Lung (tissue), 12 donors: ENCODE measurements around the gene XPNPEP1. TPM values are rescaled to one million over a fixed set of nuclear protein-coding genes. Genes with fewer than 3 reads are reported as not detected.

ENCODE experiments used
- ATAC-seq: fragments of 200-7000 bp; cut with Tn5 transposase; one replicate; pipeline ENCODE4 v1.9.1; 2020; ENCODE audit warnings: moderate number of reproducible peaks; ENCODE audit not compliant: insufficient read depth, low FRiP score
- DNase-seq, 3 donors: peaks; one replicate each; pipeline ENCODE4 v3.0.0-alpha.2; 2013 to 2017
- H3K27ac ChIP-seq, 2 donors: one replicate each; pipeline ENCODE4 v1.5.1; 2013; ENCODE audit warnings: mild to moderate bottlenecking in 2 of 2, moderate library complexity in 2 of 2, control low read depth in 1 of 2, inconsistent platforms in 1 of 2, low read depth in 1 of 2, low read length in 1 of 2
- H3K27me3 ChIP-seq, 3 donors: one replicate each; pipeline ENCODE4 v1.5.1; 2013; ENCODE audit warnings: low read length in 2 of 3; ENCODE audit not compliant: control insufficient read depth in 3 of 3, insufficient read depth in 3 of 3
- H3K36me3 ChIP-seq, 4 donors: one replicate each; pipeline ENCODE4 v1.5.1; 2013; ENCODE audit warnings: low read length in 4 of 4, mild to moderate bottlenecking in 1 of 4, moderate library complexity in 1 of 4; ENCODE audit not compliant: control insufficient read depth in 4 of 4, insufficient read depth in 4 of 4
- H3K4me1 ChIP-seq, 5 donors: one replicate each; pipeline ENCODE4 v1.5.1; 2013; ENCODE audit warnings: low read length in 5 of 5, mild to moderate bottlenecking in 2 of 5, moderate library complexity in 1 of 5; ENCODE audit not compliant: control insufficient read depth in 5 of 5, insufficient read depth in 5 of 5
- H3K4me3 ChIP-seq: one replicate; pipeline ENCODE4 v1.5.1; 2013; ENCODE audit warnings: mild to moderate bottlenecking, control low read depth, moderate library complexity
- H3K9ac ChIP-seq, 2 donors: one replicate each; pipeline ENCODE4 v1.5.1; 2013; ENCODE audit warnings: low read length in 2 of 2, control low read depth in 1 of 2; ENCODE audit not compliant: insufficient read depth in 1 of 2
- H3K9me3 ChIP-seq, 4 donors: one replicate each; pipeline ENCODE4 v1.5.1; 2013; ENCODE audit warnings: low read length in 3 of 4, mild to moderate bottlenecking in 1 of 4, moderate library complexity in 1 of 4; ENCODE audit not compliant: control insufficient read depth in 4 of 4, insufficient read depth in 3 of 4
- CTCF ChIP-seq: IDR thresholded peaks from 2 replicates; pipeline ENCODE4 v1.5.1; 2012; ENCODE audit warnings: mild to moderate bottlenecking; ENCODE audit errors: control extremely low read depth, extremely low read depth
- WGBS, 2 donors: extraction: QIAGEN DNeasy Blood & Tissue Kit; methylation state at CpG; one replicate each; pipeline ENCODE4 v1.1.7; 2013; 5-methylcytosine and 5-hydroxymethylcytosine counted together
- polyA plus RNA-seq, 2 donors: library from polyadenylated mRNA; stranded (reverse); fragments of 200-250 nt; gene quantifications; one replicate each; pipeline ENCODE4 v1.2.1, GENCODE V29; 2013
- total RNA-seq, 2 donors: library from RNA; depleted of rRNA in 1 of 2; stranded (reverse); fragments of >200 nt in 1 of 2; gene quantifications; one replicate each; pipeline ENCODE4 v1.2.1, GENCODE V29; 2014 to 2021
- donor health status: control.
- donor health status: control.
- donor health status: Bipolar disorder and iron deficiency.
- donor health status: healthy.
- donor health status: DM: yes; HTN: yes; CAD: no.

XPNPEP1 gene
- total and polyA plus RNA-seq, 4 donors: 16.5 to 129 (median 48.4) TPM

GRCh38 chr10:109956454-109957091 lies 33.3 kb upstream of the XPNPEP1 start:
- H3K4me3 ChIP-seq: no peak overlapping the region
- peaks cover 0 to 49% (median 4%) of the 10 kb centered on the region in 5 donors for H3K4me1 ChIP-seq
- no peaks in the 10 kb centered on the region for H3K9me3 ChIP-seq
- H3K27me3 ChIP-seq: no peaks in the 10 kb centered on the region
- H3K9ac ChIP-seq: no peak overlapping the region
- no peak overlapping the region for H3K27ac ChIP-seq
- H3K36me3 ChIP-seq: no peaks in the 10 kb centered on the region
- no peak for ATAC-seq
- no peak for DNase-seq
- WGBS, 2 donors: 96 to 99% methylated on average over 2 of the region's 2 CpGs
- peak; percentile 11 for TF ChIP-seq CTCF

GRCh38 chr10:109953766-109954165 lies 30.5 kb upstream of the XPNPEP1 start:
- DNase-seq (no peak), ATAC-seq (no peak)
- no peak for TF ChIP-seq CTCF
- 43 to 68% methylated on average over 2 of the region's 2 CpGs for WGBS, 2 donors
- H3K27ac ChIP-seq: no peak overlapping the region
- no peak overlapping the region for H3K9ac ChIP-seq
- H3K27me3 ChIP-seq: no peaks in the 10 kb centered on the region
- no peaks in the 10 kb centered on the region for H3K36me3 ChIP-seq
- peaks cover 0 to 22% (median 0%) of the 10 kb centered on the region in 5 donors for H3K4me1 ChIP-seq
- H3K9me3 ChIP-seq: no peaks in the 10 kb centered on the region
- no peak overlapping the region for H3K4me3 ChIP-seq

GRCh38 chr10:109952526-109952925 lies 29.2 kb upstream of the XPNPEP1 start:
- Histone ChIP-seq H3K36me3 (no peaks in the 10 kb centered on the region), H3K9ac (no peak overlapping the region), H3K27ac (no peak overlapping the region), H3K4me1 (peaks cover 0 to 14% (median 0%) of the 10 kb centered on the region in 5 donors), H3K27me3 (no peaks in the 10 kb centered on the region), H3K4me3 (no peak overlapping the region), H3K9me3 (no peaks in the 10 kb centered on the region)
- DNase-seq (no peak), ATAC-seq (no peak)
- no peak for TF ChIP-seq CTCF
